Breast epithelium (tissue), 3 donors: ENCODE data around the gene PLCG1.

ENCODE experiments used
- POLR2AphosphoS5 ChIP-seq, 3 donors: sonication (generic); formaldehyde crosslinking; IDR thresholded peaks; one replicate each; pipeline ENCODE4 v1.6.1; 2017; ENCODE audit warnings: antibody characterized with exemption in 3 of 3
- TF ChIP-seq, protein P1 (sequence below), 3 donors: fragments of 450-650 bp; IDR thresholded peaks; one replicate each; pipeline ENCODE4 v1.5.1; 2016 to 2017; ENCODE audit warnings: antibody characterized with exemption in 3 of 3, mild to moderate bottlenecking in 3 of 3, moderate library complexity in 3 of 3

- TF ChIP-seq POLR2AphosphoS5 (IDR thresholded peaks at IDR 0.05), result no peak
- TF ChIP-seq, protein P1, sequence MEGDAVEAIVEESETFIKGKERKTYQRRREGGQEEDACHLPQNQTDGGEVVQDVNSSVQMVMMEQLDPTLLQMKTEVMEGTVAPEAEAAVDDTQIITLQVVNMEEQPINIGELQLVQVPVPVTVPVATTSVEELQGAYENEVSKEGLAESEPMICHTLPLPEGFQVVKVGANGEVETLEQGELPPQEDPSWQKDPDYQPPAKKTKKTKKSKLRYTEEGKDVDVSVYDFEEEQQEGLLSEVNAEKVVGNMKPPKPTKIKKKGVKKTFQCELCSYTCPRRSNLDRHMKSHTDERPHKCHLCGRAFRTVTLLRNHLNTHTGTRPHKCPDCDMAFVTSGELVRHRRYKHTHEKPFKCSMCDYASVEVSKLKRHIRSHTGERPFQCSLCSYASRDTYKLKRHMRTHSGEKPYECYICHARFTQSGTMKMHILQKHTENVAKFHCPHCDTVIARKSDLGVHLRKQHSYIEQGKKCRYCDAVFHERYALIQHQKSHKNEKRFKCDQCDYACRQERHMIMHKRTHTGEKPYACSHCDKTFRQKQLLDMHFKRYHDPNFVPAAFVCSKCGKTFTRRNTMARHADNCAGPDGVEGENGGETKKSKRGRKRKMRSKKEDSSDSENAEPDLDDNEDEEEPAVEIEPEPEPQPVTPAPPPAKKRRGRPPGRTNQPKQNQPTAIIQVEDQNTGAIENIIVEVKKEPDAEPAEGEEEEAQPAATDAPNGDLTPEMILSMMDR (IDR thresholded peaks at IDR 0.05), result no peak
These were observed 20.9 kb upstream of the PLCG1 start for GRCh38 chr20:41116282-41116956.
